GM12892 (cell line): ENCODE results near the gene LDHA.

Source experiments
- POLR2A ChIP-seq: IDR thresholded peaks from 2 replicates; pipeline ENCODE4 v1.6.1; 2011; ENCODE audit warnings: low read depth, low read length, control low read depth
- POLR2AphosphoS5 ChIP-seq: IDR thresholded peaks from 2 replicates; pipeline ENCODE4 v1.6.1; 2011; ENCODE audit warnings: low read depth, low read length, control low read depth

- TF ChIP-seq POLR2AphosphoS5 (no peak), POLR2A (no peak)
These were observed 18.4 kb upstream of the LDHA start for GRCh38 chr11:18375941-18376340.
